Astrocyte of the hippocampus (primary cell): ENCODE measurements around the gene HLA-B.
"Not testable (repeated sequence)": the region's sequence is repeated elsewhere in the genome, so short reads cannot be mapped to it uniquely, and the experiment has no call there.

Source experiments
- DNase-seq: peaks from one replicate; pipeline ENCODE4 v3.0.0; 2011; ENCODE audit warnings: low read depth, low spot score

HLA-B gene

DNA sequence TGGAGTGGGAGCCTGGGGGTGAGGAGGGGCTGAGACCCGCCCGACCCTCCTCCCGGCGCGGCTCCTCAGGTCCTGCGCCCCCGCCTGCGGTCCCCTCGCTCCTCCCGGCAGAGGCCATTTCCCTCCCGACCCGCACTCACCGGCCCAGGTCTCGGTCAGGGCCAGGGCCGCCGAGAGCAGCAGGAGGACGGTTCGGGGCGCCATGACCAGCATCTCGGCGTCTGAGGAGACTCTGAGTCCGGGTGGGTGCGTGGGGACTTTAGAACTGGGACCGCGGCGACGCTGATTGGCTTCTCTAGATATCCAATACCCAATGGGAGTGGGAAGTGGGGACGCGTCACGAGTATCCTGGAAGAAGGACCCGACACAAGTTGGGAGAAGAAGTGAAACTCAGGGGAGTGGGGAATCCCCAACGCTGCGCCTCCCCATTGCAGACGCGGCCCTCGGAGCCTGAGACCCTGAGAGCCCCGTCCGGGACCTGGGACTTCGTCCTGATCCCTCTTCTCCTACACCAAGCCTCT lies at the start of gene HLA-B:
HLA-B (minus strand) TSS at position 234 of the 521 bp plus-strand sequence; CDS start at position 213, 21 bp downstream.
- DNase-seq = peak; percentile 94

DNA sequence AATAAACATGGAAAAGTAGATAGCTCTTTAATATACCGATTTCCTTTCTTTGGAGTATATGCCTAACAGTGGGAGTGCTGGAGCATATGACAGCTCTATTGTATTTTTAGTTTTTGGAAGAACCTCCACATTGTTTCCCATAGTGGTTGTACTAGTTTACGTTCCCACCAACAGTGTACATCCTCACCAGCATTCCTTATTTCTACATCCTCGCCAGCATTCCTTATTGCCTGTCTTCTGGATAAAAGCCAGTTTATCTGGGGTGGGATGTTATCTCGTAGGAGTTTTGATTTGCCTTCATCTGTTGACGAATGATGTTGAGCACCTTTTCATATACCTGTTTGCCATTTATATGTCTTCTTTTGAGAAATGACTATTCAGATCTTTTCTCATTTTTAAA lies 49.0 kb upstream of the HLA-B start:
- DNase-seq = no peak

GRCh38 chr6:31404061-31404364 lies 47.0 kb upstream of the HLA-B start:
- not testable (repeated sequence) for DNase-seq

GRCh38 chr6:31403283-31404060 lies 46.5 kb upstream of the HLA-B start, which contains the start of gene MICA:
TSS of gene MICA (plus strand) at chr6:31403595. CDS start at chr6:31403633, 38 bp downstream.
- DNase-seq = peak; percentile 96

- DNase-seq = no peak
Observed at GRCh38 chr6:31402324-31403282, 45.6 kb upstream of the HLA-B start.

DNA sequence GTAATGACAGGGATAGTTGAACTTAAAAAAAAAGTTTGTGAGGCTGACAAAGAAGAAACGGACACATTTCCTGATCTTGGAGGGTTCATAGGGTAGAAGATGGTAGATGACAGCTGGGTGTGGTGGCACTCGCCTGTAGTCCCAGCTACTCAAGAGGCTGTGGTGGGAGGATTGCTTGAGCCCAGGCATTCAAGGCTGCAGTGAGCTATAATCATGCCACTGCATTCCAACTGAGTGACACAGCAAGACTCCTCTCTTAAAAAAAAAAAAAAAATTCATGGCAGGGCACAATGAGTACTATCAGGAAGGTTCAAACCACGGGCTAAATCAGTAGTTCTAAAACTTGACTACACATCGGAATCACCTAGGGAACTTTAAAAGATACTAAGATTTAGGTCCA lies 44.4 kb upstream of the HLA-B start:
- peak; percentile 75 for DNase-seq

DNA sequence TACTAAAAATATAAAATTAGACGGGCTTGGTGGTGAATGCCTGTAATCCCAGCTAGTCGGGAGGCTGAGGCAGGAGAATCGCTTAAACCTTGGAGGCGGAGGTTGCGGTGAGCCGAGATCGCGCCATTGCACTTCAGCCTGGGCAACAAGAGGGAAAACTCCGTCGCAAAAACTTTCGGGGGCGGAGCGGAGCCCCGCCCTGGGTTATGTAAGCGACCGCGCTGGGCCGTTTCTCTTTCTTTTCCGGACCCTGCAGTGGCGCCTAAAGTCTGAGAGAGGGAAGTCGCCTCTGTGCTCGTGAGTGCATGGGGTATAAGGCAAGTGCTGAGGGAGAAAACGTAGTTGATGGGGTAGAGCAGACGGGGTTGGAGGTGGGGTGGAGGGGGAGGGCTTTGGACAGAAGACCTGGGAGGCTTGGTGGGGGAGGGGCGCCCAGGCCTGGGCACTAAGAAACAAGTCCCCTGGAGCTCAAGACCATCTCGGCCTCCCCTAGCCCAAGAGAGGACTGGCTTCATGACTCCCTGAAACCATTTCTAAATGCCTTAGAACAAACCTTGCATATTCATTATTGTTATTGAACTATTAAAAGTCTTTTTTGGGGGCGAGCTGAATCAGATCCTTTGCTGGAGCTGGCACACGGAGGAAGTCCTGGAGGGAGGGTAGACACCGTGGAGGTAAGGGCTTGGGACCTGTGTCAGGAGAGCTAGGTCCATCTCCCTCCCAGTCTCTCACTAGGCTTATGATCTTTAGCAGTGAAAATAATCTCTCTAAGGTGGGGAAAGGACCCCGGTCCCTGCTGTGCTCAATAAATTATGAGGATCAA lies 43.7 kb upstream of the HLA-B start:
- peak; percentile 74 for DNase-seq

DNA sequence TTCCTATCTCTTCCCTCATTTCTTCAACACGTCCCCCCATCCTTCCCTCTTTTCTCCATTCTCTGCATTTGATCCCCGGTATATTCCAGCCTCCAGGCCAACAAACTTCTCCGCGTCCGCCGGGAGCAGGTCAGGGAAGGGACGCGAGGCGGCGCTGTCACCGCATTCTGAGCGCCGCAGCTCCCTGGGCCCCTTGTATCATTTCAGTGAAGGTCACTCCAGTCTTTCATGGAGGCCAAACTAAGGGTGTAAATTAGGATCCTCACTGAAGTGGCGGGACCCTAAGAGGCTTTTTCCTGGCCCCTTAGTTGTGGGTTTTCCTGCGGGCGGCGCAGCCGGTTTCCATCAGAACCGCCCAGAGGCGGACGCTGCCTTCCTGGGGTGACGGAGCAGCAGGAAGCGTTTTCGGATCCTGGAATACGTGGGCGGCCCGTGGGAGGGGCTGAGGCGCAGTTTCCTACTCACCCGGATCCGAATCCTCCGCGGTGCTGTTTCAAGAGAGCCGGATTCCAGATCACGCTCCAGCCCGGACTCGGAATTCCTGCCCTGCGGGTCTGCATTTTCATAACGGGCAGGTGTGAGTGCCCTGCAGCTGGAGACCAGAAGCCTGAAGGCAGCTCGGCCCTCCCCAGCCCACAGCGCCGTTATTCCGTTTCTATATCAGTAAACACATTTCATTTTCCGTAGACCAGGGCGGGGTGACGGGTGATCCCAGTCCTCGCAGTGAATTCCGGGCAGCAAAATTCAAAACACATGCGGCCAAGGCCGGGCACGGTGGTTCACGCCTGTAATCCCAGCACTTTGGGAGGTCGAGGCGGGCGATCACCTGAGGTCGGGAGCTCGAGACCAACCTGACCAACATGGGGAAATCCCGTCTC lies 42.8 kb upstream of the HLA-B start:
- DNase-seq = peak; percentile 93

DNA sequence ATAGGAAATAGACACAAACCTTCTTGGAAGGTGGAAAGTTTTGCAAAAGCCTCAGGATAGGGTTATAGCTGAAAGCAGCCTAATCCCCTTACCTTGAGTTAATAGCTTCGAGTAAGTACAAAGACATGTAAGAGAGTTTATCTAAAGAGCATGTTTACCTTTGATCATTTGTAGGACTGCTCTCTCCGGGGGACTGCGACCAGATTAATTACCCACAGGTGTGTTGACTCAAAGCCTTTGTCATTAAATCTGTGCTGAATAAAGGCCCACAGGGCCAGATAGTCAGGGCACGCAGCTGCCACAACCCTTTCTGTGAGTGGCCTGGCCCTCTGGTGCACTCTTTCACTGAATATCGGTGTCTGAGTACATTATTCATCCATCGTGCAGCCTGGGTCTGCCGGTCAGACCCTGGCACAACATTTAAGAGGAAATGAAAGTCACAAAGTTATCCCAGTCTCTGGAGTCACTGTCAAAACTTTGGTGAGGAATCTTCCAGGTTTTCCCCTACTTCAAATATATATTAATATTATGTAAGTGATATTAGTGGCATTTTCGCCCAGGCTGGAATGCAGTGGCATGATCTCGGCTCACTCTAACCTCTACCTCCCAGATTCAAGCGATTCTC lies 41.0 kb upstream of the HLA-B start:
- no peak for DNase-seq

DNA sequence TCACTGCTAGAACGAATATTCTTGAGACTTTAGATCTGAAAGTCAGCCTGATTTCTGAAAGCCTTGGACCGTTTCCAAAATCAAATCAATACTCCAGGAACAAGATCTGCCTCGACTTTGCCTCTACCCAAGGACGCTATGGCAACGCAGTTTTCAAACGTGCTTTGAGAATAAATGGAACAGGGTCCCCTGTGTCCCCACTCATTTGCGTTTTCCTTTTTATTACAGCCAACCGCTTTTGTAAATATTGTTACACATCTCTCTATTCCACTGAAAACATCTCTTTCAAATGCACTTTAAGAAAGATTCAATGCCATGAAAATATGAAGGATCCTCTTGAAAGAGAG lies 40.1 kb upstream of the HLA-B start:
- DNase-seq = not testable (repeated sequence)

DNA sequence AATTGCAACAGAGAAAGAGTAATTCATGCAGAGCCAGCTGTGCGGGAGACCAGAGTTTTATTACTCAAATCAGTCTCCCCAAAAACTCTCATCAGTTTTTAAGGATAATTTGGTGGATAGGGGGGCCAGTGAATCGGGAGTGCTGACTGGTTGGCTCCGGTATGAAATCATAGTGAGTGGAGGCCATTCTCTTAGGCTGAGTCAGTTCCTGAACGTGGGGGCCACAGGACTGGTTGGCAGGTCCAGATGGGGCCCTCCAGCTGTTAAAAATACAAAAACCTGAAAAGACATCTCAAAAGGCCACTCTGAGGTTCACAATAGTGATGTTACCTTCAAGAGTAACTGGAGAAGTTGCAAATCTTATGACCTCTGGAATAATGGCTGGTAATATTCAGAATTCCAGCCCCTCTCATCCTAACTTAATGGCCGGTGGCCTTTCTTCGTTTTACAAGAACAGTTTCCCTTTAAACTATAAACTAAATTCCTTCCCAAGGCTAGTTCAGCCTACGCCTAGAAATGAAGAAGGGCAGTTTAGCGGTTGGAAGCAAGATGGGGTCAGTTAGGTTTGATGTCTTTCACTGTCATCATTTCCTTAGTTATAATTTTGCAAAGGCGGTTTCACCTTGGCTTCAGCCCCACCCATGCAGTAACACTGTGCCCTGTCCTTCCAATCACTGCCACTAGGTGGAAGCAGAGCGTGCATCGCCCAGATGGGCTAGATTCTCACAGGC lies 39.6 kb upstream of the HLA-B start:
- DNase-seq = peak; percentile 86

DNA sequence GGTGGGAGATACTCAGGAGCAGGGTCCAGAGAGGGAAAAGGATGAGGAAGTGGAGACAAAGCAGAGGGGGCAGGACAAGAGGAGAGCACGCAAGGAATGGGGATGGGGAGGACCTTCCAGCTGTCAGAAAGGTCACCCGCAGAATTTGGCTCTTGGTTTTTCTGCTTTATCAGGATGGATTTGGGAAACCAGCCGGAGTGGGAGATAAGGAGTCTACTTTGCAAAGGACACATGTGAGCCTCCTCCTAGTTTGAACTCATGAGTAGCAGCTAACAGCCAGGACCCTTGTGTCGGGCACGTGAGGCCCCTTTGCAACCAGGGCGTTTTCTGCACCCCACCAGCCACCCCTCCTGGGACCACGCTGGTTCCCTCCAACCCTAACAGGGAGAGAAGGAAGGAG lies 38.9 kb upstream of the HLA-B start:
- no peak for DNase-seq

DNA sequence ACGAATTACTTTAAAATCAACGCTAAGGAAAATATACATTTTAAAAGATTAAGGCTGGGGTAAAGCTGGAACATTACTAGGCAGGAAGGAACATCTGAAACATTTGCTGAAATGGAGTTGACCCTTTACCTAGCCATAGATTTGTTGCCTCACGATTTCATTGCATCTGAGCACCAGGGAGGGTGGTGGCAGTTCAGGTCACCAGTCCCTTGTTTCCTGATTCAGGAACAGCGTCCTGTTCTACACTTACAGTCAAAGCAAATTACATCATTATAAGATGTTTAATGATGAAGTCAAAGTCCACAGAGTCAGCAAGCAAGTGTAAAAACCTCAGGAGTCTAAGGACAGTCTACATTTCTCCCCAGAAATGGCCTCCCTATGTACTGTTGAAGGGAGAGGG lies 37.4 kb upstream of the HLA-B start:
- no peak for DNase-seq

DNA sequence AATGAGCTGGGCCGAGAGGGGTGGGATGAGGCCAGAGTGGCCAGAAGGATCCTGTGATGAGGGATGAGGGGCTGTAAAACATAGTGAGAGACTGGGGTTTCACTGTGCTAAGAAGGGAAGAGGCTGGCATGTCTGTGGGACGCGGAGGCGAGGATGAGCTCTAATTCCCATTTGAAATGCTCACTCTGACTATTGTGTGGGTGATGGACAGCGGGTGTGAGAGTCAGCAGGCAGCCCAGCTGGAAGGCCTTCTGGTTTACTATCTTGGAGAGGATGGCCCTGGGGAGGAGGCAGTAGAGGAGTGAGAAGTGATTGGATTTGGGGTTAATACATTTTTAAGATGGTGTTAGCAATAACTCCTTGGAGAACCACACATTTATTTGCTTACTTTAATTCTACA lies 37.0 kb upstream of the HLA-B start:
- no peak for DNase-seq

DNA sequence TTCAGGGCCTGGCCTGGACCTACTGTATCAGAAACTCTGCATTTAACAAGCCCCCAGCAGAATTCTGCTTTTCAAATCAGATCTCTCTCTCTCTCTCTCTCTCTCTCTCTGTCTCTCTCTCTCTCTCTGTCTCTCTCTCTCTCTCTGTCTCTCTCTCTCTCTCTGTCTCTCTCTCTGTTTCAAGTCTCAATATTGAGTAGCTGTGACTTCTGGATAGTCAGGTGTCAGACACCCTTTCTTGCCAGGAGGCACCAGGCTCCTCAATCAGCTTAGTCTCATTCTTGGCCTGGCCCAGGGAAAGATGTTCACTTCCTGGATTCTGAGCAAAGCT lies 32.8 kb upstream of the HLA-B start:
- DNase-seq = not testable (repeated sequence)

DNA sequence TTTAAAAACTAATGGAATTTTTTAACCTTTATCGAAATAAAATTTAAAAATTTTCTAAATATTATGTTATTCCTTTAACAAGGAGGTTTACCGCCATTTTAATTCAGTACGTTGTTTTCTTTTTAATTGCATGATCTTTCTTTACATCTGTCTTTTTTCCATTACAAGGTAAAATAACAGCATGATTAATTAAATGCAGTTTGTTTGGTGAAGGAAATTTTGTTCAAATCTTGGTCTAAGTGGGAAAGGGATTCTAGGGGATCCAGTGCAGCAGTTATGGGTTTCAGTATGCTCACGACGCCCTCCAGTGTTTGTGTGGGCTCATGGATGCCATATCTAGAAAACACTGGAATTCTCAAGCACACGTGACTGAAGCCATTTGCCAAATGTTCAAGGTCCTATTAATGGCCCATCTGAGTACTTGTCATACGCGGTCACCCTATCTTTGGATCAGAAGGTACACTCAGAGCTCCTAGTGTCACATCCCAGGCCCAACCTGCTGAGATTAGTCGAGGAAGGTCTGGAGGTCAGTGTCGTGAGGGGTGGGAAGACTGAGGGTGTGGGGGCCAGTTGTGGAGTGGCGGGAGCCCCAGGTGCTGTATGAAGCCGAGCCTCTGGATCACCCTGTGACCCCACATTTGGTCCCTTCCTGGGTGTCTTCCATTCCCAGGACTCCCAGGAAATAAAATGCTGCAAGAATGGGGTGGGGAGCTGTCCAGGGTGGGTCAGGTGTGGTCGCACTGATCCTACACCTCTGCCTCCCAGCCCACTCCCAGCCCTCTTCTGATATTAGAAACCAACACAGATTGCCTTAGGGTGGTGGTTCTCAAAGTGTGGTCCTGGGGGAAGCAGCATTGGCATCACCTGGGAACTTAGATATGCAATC lies 32.2 kb upstream of the HLA-B start:
- DNase-seq = not testable (repeated sequence)

DNA sequence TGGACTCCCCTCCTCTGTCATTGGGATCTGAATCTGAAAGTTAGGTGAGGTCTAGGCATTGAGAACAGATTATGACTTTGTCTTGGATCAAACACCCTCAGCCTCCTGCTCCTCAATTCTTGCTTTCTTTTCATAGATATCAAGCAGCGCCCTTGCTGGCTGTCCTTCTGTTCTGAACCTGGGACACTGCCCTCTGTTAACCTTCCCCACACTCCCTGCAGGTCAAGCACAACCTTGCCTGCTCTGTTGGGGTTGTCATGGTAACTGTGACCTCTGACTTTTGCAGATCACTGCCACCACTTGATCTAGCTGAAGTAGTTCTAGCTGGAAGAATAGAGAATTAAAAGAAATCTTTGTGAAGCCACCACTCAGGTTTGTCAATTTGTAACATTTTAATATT lies 30.0 kb upstream of the HLA-B start:
- DNase-seq = no peak

DNA sequence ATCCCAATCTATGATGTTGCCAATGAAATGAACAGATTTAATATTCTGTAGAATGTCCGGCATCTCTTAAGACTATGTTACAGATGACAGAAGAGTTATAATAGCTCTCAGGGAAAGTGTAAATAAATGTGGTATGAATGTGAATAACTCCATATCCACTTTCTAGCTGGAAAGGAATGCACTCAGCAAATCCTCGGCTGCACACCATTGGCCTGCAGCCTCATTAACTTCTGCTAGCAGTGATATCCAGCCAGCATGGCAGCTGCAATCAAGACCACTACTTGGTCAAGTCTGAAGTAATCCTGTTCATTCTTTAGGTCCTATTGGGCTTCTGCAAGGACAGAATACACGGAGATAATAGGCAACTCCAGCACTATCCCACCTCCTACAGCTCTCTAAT lies 29.1 kb upstream of the HLA-B start:
- no peak for DNase-seq

GRCh38 chr6:31385041-31385440 lies 28.1 kb upstream of the HLA-B start:
- no peak for DNase-seq
